Measurements from ENCODE around the gene DENND1B.

Gene DENND1B, protein sequence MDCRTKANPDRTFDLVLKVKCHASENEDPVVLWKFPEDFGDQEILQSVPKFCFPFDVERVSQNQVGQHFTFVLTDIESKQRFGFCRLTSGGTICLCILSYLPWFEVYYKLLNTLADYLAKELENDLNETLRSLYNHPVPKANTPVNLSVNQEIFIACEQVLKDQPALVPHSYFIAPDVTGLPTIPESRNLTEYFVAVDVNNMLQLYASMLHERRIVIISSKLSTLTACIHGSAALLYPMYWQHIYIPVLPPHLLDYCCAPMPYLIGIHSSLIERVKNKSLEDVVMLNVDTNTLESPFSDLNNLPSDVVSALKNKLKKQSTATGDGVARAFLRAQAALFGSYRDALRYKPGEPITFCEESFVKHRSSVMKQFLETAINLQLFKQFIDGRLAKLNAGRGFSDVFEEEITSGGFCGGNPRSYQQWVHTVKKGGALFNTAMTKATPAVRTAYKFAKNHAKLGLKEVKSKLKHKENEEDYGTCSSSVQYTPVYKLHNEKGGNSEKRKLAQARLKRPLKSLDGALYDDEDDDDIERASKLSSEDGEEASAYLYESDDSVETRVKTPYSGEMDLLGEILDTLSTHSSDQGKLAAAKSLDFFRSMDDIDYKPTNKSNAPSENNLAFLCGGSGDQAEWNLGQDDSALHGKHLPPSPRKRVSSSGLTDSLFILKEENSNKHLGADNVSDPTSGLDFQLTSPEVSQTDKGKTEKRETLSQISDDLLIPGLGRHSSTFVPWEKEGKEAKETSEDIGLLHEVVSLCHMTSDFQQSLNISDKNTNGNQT

DNA sequence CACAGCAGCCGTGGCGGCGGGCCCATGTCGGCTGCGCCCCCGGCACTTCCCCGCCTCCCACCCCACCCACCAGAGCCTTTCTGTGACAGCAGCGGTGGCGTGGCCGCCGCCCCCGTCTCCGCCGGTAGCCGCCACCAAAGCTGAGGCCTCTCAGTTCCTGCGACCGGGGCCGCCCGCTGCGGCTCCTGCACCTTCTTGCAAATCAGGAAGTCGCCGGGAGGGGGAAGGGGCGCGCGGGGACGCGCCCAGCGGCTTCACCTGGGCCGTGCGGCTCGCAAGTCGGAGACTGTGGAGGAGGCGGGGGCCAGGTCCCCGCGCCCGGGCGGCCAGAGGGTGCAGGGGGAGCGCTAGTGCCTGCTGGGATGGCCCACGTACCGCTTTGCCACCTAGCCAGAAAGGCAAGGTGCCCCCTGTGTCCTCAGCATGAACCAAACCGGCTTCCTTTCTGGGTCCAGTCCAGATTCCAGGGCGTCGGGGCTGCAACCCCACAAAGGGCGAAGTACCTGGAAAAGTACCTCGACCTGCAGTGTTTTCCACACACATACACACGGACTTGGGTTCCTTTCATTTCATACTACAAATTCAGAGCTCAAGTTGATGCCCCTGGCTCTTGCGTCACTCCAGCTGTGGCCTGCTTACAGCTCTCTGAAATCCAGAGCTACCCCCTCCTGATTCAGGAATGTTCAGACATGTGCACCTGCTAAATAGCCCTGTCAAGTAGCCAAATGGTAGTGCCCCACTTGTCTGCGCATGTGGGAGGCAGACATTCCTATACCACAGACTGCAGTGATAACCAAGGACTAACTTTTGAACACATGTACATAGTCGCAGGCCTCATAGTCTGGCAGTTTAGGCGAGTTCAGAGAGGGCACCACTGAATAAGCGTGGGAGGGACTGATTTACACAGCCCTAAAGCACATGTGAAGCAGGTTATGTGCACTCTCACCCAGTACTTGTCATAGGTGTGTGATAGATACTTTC lies at the start of gene DENND1B:
Gene DENND1B, minus strand, starts transcription at position 199 of the 981 bp plus-strand sequence. CDS start 325 bp downstream, outside the sequence.
- DNase-seq = no peak

DNA sequence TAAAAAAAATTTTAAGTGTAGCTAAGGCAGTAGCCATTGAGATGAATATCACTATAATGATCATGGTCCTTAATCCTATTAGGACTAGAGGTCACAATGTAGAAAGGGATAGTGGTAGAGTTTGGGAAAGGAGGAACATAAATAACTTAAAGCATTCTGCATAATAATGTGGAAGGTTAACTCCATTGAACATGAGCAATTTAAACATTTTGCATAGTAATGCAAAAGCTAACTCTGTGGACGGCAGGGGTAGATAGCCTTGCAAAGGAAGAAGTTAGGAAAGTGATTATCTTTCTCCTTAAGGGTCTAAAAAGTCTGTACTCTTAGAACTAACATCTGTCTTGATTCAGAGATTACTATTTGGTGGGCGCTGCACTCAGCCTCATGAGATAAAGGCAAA lies 39.0 kb upstream of the DENND1B start:
- DNase-seq = no peak

DNA sequence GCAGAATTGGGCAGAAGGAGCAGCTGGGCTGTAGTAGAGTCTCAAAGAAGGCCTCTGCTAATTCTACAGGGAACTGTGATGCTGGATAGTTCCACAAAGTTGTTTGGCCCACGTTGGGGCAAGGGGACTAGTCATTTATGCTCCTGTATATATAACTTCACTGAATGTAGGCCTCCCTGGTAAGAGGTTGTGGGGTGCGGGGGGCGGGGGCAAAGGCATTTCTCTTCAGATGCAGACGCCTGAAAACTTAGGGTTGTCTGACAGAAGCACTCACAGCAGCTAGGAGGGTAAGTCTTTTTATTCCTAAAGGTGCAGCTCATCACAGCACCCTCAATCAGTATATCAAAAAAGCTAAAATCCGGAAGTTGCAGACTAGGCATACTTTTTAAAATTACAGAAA lies 38.5 kb upstream of the DENND1B start:
- DNase-seq = no peak

DNA sequence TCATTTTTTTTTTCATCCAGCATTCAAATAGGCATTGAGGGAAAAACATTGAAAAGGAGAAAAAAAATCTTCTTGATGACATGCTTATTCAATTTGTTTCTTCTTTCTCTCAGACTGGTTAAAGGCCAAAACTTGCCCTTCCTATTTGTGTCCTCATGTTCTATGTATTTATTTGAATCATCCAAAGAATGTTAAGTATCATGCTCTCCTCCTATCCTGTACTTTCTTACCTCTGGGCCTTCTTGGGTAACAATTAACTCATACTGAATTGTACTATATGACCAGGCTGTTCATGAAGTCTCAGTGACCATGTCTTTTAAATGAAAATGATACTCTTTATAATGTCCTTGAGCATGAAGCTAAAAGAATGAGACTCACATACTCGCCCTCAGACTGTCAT lies 36.5 kb upstream of the DENND1B start:
- no peak for DNase-seq

DNA sequence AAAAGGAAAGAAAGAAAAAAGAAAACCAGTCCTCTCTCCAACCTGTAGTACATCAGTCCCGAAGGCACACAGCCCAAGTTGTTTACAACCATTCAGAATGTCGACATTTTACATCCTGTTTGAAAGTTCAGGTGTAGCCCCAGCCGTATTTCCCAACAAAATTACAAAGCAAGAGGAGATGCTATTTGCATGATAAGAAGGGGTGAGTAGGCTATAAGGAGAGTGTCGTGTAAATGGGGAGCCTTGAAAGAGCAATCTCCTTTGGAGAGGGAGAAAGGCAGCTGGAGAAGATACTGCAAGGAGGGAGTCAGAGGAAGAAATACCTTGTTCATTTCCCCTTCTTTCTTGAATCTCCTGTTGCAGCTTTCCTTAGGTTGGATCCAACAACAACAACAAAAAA lies 35.5 kb upstream of the DENND1B start:
- no peak for DNase-seq

DNA sequence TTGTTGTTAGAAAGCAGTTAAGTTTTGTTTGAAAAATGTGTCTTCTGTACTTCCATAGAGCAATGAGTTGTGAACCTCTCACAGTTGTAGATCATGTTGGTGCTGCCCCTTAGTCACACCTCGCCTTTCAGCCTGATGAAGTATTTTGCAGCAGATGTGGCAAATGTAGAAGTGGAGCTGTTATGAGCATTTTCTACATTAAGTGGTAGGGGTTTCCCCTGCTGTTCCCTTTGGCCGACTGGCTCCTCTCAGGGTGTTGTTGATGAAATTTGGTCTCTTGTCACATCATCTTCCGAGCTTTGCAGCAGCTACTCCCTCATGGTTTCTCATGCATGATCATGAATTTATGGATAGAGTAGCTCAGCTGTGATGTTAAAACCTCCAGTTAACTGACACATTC lies 33.6 kb upstream of the DENND1B start:
- DNase-seq = no peak

DNA sequence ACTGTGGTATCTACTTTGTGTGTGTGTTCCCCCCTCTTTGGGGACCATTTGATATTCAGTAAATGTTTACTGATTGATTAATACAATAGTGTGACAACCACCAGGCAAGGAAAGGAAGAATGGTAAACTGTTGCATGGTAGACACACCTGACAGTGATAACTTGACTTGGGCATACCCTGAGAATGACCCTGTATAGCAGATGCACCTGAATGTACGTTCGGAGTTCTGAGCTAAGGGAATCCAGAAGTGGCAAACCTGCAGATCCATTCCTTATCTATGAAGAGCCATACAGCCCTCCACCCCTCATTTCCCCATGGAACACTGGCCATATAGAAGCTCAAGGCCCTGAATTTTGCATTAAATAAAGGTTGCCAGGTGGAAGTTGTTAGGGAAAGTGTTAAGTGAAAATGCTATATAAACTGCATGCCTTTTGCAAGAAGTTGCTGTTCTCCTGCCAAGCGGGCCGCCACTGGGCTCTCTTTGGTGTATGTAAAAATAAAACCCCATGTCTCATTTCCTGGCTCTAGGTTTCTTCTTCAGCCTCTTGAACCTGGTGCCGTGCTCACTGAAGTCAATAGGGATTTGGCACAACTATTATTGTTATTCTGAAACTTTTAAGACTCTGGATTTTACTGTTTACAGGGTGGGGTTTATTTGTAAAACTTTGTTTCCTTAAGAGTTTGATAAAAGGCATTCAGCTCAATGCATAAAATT lies 32.6 kb upstream of the DENND1B start:
- DNase-seq = no peak

DNA sequence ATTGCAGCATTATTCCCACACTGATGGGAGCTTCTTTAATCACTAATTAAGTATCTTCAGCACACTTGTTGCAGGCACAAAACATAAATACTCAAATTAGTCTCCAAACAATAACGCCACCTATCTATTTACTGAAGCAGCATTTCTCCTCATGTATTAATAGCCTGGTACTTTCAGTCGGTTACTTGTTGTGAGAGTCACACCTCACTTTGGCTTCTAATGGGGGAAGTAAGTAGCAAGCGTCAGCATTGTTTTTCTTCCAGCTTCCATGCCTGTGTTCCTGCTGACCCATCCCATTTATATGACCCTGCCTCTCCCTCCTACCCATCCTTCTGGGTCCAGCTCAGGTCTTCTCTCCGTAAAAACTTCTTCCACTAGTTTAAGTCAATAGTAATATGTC lies 31.9 kb upstream of the DENND1B start:
- DNase-seq = no peak

DNA sequence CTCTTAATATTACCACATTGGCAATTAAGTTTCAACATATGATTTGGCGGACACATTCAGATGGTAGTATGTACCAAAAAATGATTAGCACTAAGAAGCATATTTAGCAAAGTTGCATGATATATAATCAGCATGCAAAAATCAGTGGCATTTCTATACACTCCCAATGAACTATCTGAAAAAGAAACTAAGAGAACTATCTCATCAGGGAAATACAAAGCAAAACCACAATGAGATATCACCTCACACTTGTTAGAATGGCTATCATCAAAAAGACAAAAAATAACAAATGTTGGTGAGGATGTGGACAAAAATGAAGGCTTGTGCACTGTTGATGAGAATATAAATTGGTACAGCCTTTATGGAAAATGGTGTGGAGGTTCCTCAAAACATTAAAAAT lies 31.4 kb upstream of the DENND1B start:
- DNase-seq = no peak

DNA sequence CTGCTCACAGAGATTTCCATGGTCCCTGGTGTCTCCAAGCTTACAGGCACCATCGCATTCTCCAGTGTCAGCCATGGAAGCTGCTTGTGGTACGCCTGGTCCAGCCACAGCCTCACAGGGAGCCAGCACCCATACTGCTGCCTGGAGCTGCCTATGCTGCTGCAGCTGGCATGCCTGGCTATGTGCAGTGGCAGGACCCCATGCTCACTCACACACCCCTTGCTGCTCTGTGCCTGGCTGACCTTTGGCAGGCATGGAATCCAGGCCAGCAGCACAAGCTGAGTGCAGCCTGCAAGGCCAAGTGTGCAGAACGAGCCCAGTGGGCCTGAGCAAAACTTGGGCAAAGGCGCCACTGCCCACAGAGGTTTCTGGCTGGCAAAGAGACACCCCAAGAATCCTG lies 26.4 kb upstream of the DENND1B start:
- no peak for DNase-seq

DNA sequence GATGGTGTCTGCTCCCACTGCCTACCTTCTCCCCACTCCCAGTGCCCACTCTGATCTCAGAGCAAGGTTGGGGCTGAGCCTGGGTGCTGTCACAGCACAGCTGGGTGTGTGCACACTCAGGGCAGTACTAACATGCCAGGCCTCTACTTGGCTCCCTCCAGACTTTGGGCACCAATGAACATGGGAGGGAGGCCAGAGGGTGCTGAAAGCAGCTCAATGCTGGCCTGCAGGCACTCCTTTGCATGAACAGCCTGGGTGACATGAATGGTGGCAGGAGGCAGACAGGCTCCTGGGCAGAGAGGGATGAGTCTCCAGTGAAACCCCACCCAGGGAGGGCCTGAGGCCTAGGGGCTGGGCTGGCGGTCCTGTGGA lies 25.8 kb upstream of the DENND1B start:
- no peak for DNase-seq

DNA sequence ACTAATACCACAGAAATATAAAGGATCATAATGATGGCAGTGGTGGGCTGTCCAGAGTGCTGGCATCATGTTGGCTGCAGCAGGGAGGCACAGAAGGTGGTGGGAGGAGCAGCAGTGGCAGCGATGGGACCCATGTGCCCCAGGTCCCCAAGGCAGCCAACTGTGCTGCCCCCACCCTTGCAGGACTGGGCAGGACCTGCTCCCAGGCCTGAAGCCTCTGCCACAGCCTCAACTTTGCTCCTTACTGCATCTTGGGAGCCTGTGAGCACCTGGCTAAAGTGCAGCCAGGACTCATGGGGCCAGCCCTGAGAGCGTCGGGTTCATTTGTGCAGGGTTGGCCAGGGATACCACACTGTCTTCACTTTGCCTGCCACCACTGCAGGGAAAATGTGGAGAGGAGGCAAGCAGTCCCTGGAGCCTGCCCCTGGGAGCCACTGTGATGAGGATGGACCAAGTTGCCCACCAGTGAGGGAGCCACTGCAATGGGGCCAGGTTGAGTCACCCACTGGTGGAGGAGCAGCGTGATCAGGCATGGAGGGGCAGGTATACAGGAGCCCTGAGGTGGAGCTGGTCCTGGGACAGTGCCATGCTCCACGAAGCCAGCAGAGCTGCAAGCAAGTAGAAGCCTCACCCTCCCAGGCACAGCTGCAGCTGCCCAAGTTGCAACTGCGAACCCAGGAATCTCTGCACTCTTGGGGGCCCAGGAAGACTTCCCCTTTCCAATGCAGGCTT lies 25.3 kb upstream of the DENND1B start:
- no peak for DNase-seq

DNA sequence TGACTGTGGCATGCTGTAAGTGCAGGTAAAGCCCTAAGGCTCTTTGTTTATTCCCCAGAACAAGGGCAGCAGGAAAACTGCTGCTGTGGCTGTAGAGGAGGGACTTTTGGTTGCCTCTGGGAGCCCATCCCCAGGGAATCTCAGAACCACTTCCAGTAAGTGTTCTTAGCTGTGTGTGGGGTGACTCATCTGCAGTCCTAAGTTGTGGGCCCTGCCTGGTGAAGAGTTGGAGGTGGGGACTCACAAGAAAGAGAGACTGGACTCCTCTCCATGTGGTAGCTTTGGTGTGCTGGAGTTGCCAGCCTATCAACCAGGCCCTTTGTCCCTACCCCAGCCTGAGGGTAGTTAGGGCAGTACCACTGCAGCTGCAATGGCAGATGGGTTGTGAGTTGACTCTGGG lies 24.0 kb upstream of the DENND1B start:
- DNase-seq = no peak

DNA sequence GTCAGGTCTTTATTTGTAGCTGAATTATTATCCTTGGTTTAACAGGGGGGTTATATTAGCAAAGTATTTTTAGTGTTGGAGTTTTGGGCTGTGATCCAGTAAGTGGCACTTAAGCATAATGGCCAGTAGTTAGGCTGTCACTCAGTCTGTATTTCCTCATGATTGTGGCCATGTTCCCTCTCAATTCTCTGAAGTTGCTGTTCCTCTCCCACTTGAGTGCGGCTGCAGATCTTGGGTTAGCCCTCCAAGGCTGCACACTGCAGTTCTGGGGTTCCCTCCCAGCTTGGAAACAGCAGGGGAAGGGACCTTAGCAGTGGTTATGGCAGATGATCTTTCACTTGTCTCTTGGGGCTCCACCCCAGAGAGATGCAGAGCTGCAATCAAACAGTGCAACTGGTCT lies 23.2 kb upstream of the DENND1B start:
- DNase-seq = no peak

DNA sequence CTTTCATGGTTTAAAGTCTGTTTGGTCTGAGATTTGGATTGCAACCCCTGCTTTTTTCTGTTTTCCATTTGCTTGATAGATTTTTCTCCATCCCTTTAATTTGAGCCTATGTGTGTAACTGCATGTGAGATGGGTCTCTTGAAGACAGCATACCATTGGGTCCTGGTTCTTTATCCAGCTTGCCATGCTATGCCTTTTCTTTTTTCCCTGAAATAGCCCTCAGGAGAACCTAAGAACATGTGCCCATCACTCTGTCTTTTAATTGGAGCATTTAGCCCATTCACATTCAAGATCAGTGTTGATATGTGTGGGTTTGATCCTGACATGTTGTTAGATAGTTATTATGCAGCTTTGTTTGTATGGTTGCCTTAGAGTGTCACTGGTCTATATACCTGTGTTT lies 21.7 kb upstream of the DENND1B start:
- DNase-seq = no peak

DNA sequence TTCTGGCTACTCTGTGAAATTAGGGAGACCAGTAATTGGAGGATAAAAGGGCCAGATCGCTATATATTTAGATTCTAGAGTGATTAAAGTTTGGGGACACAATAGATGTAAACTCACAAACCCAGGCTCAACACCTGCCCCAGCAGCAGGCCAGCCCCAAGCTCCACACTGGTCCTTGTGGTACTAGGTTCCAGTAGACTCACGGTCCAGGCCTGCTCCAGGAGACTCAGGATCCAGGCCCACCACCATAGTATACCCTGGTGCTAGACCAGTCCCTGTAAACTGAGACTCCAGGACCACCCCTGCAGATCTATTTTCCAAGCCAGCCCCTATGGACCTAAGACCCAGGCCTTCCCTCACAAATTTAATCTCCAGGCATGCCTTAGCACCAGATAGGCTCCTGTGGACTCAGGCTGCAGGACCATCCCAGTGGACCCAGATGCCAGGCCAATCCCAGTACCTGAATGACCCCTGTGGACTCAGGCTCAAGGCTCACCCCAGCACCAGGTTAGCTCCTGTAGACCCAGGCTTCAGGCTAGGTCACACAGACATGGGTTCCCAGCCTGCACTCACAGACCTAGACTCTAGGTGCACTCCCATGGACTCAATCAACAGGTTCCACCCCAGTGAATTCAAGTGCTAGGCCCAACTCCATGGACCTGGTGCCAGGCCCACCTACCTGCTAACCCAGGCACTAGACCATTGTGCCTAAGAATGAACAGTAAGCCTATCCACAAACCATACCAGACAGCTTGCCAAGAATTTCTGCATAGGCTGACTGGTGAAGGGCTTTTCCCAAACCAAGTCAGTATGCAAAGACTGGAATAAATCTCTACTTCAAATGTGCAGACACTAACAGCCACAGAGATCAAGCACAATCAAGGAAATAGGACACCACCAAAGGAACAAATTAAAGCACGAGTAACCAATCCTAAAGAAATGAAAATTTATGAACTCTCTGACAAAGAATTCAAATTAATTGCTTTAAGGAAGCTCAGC lies 13.8 kb upstream of the DENND1B start:
- DNase-seq = no peak

DNA sequence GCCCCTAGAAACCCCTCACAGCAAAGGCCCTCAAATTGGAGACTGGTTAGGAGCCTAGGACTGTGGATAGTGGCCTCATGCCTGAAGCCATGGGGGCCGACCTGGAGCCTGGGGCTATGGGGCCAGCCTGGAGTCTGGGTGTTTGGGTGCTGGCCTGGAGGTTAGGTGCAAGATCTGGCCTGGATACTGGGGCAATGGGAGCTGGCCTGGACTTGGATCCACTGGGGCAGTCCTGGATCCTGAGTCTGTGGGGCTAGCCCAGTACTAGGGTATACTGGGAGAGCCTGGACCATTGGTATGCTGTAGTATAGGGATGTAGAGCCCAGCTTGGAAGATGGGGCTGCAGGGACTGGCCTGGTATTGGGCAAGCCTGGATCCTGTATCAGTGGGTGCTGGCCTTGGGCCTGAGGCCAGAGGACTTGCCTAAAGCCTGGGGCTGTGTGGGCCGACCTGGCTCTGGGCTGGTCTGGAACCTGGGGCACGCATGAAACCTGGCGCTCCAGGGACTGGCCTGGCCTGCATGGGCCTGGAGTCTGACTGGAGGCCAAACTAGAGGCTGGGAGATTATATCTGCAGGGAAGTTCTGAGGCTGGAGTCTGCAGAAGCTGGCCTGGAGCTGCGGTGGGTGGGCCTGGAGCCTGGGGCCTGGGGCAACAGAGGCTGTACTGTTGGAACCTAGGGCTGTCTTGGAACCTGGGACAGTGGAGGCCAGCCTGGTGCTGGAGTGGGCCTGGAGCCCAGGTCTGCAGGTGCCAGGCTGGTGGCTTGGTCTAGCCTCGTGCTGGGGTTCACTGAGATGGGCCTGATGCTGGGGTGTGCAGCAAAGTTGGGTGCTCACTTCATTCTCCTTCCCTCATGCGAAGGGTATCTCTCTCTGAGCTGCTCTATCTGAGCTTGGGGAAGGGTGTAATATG lies 12.6 kb upstream of the DENND1B start:
- no peak for DNase-seq

DNA sequence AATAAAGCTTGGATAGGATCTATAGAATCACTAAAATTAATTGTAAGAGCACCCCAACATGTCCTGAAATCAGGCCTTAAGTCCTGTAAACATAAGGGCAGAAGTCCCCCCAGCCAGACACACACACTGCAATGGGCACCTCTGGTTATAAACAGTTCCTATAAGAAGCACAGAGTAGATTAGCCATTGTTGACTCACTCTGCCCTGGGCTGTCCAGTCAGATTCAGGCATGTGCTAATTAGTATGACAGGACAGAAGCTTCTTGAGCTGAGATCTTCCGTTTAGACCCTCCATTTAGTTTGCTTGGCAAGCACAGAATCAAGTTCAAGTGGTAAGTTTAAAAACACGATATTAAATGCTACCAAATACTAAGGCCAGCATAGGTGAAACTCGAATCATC lies 11.8 kb upstream of the DENND1B start:
- DNase-seq = no peak

DNA sequence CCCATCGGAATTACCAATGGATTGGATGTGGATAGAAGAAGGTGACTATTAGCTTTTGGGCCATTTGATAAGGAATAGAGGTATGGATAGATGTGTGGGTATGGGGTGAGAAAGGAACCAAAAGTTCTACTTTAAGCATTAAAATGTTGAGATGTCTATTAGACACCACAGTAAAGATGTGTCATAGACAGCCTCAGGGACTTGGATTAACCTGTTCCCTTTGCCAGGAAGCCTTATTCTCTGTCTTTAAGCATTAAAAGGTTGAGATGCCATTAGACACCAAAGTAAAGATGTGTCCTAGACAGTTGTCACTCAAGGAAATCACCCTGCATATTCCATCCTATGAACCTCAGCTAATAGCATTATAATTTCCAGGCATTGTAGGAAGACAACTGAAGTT lies 11.0 kb upstream of the DENND1B start:
- DNase-seq = no peak

Data from GOT3 (cell line).